ENCODE measurements around the gene EML3. TPM values are rescaled to one million over a fixed set of nuclear protein-coding genes. Genes with fewer than 3 reads are reported as not detected.
"Not testable (repeated sequence)": the region's sequence is repeated elsewhere in the genome, so short reads cannot be mapped to it uniquely, and the experiment has no call there.

EML3 gene
- polyA plus RNA-seq, 2 of the 4 experiments (the other 2 are of a cell fraction), result 15.2 to 27.2 TPM

DNA sequence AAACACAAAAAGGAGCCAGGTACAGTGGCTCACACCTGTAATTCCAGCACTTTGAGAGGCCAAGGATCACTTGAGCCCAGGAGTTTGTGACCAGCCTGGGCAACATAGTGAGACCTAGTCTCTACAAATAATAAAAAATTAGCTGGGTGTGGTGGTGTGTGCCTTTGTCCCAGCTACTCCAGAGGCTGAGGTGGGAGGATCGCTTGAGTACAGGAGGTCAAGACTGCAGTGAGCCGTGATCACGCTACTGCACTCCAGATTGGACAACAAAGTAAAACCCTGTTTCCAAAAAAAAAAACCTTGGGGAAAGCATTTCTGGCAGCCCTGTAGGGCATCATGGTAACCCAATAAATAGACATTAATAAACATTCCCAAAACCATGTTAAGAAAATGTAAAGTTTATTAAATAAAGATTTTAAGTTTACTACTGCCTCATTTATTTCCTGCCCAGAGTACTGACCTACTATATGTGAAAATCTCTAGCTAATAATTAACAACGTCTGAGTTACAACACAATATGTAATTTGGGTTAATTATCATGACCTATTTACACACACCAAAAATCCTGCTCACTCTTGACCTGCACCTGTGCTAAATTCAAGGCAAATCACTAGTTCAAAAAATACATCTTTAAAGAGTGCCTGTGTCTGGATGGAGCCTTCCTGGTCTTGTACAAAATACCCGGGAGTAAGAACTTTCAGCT lies 47.3 kb downstream of the EML3 start:
- CTCF ChIA-PET, result interaction anchor here (1.1 to 4.1 kb wide), 11 partner anchors 7 to 184 kb away, joined by 3 to 26 read pairs (median 4); partner anchors contain the start of gene AHNAK
- no peak for TF ChIP-seq FOXS1 (CRISPR knock-in tag; IDR thresholded peaks at IDR 0.05)
- no peak for TF ChIP-seq ZC3H11A (IDR thresholded peaks at IDR 0.05)
- no peak for TF ChIP-seq KDM1A (IDR thresholded peaks at IDR 0.05; ENCODE audit: low read depth)
- TF ChIP-seq, protein P1, sequence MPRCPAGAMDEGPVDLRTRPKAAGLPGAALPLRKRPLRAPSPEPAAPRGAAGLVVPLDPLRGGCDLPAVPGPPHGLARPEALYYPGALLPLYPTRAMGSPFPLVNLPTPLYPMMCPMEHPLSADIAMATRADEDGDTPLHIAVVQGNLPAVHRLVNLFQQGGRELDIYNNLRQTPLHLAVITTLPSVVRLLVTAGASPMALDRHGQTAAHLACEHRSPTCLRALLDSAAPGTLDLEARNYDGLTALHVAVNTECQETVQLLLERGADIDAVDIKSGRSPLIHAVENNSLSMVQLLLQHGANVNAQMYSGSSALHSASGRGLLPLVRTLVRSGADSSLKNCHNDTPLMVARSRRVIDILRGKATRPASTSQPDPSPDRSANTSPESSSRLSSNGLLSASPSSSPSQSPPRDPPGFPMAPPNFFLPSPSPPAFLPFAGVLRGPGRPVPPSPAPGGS (IDR thresholded peaks at IDR 0.05), result no peak
- TF ChIP-seq, protein P2, sequence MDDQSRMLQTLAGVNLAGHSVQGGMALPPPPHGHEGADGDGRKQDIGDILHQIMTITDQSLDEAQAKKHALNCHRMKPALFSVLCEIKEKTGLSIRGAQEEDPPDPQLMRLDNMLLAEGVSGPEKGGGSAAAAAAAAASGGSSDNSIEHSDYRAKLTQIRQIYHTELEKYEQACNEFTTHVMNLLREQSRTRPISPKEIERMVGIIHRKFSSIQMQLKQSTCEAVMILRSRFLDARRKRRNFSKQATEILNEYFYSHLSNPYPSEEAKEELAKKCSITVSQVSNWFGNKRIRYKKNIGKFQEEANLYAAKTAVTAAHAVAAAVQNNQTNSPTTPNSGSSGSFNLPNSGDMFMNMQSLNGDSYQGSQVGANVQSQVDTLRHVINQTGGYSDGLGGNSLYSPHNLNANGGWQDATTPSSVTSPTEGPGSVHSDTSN (IDR thresholded peaks at IDR 0.05), result no peak
- no peak for TF ChIP-seq MAFK (IDR thresholded peaks at IDR 0.05; ENCODE audit: partially characterized antibody)
- no peak for TF ChIP-seq CEBPB (IDR thresholded peaks at IDR 0.05)
- no peak for ATAC-seq
- Histone ChIP-seq H3K27ac (no peak overlapping the region), H3K9me3 (no peaks in the 10 kb centered on the region), H3K4me3 (no peak overlapping the region), H3K4me2 (peak overlapping the region; percentile 19; the same call in 2 of the 3 replicates), H3K4me1 (peaks cover 82% of the 10 kb centered on the region)
- POLR2A ChIA-PET, result interaction anchor here (1.0 to 1.4 kb wide), 2 partner anchors 9 to 26 kb away, joined by 3 to 4 read pairs; partner anchors contain the start of genes EEF1G and TUT1
- FAIRE-seq, result no peak
- no peak for DNase-seq (ENCODE audit: low read depth in 1 of 2, low spot score in 1 of 2)
- WGBS (ENCODE audit: missing lambda C conversion rate), result 71% methylated on average over 5 of the region's 5 CpGs

DNA sequence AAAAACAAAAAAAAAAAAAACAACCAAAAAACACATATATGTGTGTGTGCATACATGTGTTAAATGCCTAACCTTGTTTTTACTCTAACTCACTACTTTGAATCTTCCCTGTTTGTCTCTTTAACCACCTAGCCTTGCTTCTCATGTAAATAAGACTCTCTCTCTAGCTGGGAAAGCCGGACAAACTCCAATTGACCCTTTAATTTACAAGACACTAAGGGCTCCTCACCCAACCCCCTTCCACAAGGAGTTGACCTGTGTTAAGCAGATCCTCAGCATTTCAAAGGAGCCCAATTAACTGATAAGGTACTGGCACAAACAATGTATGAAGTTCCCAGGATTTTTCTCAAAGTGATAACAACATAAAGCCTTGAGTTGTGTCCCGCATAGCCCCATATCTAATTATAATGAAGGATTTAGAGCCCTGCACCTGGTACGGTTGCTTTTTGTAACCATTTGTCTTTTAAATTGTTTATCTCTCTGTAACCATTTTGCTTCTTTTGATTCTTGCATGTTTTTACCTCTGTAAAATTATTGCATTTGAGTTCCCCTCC lies 50.8 kb downstream of the EML3 start:
- H3K4me2 ChIP-seq, result peak overlapping the region; percentile 46; the same call in 2 of the 3 replicates
- not testable (repeated sequence) for H3K4me3 ChIP-seq; DNase-seq (ENCODE audit: low read depth in 1 of 2, low spot score in 1 of 2); H3K9me3 ChIP-seq; FAIRE-seq; ATAC-seq
- ChIA-PET CTCF (interaction anchor here (0.6 to 12.6 kb wide), 19 partner anchors 9 to 180 kb away, joined by 3 to 296 read pairs (median 11); partner anchors contain the start of genes AHNAK, C11orf98, CSKMT and EEF1G), POLR2A (interaction anchor here (0.9 to 1.7 kb wide), 3 partner anchors 12 to 91 kb away, joined by 3 to 13 read pairs (median 4); partner anchors contain the start of genes EEF1G and INTS5)
- H3K4me1 ChIP-seq, result peaks cover 91% of the 10 kb centered on the region
- 62% methylated on average over 3 of the region's 3 CpGs for WGBS (ENCODE audit: missing lambda C conversion rate)
- H3K27ac ChIP-seq, result peak overlapping the region in 1 of 2 experiments; percentile 32; a peak in 1 of 6 replicates

DNA sequence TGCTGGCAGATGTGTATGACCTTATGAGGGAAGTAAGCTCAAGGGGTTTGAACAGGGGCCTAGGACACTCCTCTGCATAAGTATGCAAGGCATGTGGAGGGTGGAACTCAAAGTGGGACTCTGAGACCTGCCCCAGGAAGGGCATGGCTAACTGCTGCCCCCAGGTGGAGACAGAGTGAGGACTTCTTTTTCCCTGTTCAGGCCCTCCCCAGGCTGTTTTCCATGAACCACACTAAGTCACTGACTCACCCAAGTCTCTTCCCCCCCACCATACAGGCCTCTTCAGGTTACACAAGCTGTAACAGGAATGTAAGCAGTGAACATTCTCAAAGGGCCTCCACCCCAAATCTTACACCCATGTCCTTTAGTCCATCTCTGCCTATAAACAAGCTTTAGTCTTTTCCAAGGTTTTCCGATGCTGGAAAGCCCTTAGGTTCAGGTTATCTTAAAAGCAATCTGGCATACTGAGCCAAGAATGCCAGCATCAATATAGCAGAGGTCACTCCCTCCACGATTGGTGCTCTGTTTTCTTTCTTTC lies 51.9 kb downstream of the EML3 start:
- ChIA-PET POLR2A (interaction anchor here (0.9 to 1.7 kb wide), 10 partner anchors 13 to 166 kb away, joined by 3 to 13 read pairs (median 4); partner anchors contain the start of genes AHNAK, C11orf98, CSKMT and EEF1G), CTCF (interaction anchor here (0.6 to 12.6 kb wide), 50 partner anchors 10 to 357 kb away, joined by 3 to 296 read pairs (median 4); partner anchors contain the start of genes AHNAK, ASRGL1, C11orf98 and CSKMT)
- peak; percentile 90 to 95 for DNase-seq (ENCODE audit: low read depth in 1 of 2, low spot score in 1 of 2)
- ATAC-seq, result peak; percentile 70 to 78
- TF ChIP-seq BHLHE40 (IDR thresholded peaks at IDR 0.05; ENCODE audit: low read depth, low read length), result no peak
- 0 out of 2 replicates have a peak, but pooled peaks have one; percentile 47 for TF ChIP-seq MYC (IDR thresholded peaks at IDR 0.05; ENCODE audit: borderline replicate concordance, low read length)
- TF ChIP-seq CEBPB (IDR thresholded peaks at IDR 0.05), result peak in 1 of 2 experiments; percentile 39; a peak in 1 of 4 replicates
- TF ChIP-seq FOSL2 (IDR thresholded peaks at IDR 0.05), result 0 out of 2 replicates have a peak, but pooled peaks have one; percentile 8
- peak; percentile 87 for TF ChIP-seq FOSL2 (CRISPR knock-in tag; IDR thresholded peaks at IDR 0.05)
- TF ChIP-seq MAZ (IDR thresholded peaks at IDR 0.05; ENCODE audit: borderline replicate concordance, low read depth, low read length), result 0 out of 2 replicates have a peak, but pooled peaks have one; percentile 58
- TF ChIP-seq EHF (CRISPR knock-in tag; IDR thresholded peaks at IDR 0.05), result no peak
- TF ChIP-seq, protein P3, sequence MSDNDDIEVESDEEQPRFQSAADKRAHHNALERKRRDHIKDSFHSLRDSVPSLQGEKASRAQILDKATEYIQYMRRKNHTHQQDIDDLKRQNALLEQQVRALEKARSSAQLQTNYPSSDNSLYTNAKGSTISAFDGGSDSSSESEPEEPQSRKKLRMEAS (IDR thresholded peaks at IDR 0.05), result peak; percentile 65
- TF ChIP-seq MAFK (IDR thresholded peaks at IDR 0.05; ENCODE audit: partially characterized antibody), result no peak
- peak; percentile 91 to 93 for TF ChIP-seq RAD21 (conservative IDR thresholded peaks at IDR 0.05 in 1 of 2, IDR thresholded peaks at IDR 0.05 in 1 of 2)
- TF ChIP-seq, protein P4, sequence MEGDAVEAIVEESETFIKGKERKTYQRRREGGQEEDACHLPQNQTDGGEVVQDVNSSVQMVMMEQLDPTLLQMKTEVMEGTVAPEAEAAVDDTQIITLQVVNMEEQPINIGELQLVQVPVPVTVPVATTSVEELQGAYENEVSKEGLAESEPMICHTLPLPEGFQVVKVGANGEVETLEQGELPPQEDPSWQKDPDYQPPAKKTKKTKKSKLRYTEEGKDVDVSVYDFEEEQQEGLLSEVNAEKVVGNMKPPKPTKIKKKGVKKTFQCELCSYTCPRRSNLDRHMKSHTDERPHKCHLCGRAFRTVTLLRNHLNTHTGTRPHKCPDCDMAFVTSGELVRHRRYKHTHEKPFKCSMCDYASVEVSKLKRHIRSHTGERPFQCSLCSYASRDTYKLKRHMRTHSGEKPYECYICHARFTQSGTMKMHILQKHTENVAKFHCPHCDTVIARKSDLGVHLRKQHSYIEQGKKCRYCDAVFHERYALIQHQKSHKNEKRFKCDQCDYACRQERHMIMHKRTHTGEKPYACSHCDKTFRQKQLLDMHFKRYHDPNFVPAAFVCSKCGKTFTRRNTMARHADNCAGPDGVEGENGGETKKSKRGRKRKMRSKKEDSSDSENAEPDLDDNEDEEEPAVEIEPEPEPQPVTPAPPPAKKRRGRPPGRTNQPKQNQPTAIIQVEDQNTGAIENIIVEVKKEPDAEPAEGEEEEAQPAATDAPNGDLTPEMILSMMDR (IDR thresholded peaks at IDR 0.05), result peak; percentile 89
- TF ChIP-seq GATA3 (IDR thresholded peaks at IDR 0.05; ENCODE audit: borderline replicate concordance), result peak; percentile 68; the same call in 1 of the 2 replicates
- TF ChIP-seq RFX5 (IDR thresholded peaks at IDR 0.05), result peak; percentile 37; the same call in 1 of the 2 replicates
- no peak for TF ChIP-seq FOSB (CRISPR knock-in tag; IDR thresholded peaks at IDR 0.05)
- no peak for TF ChIP-seq ESRRA (IDR thresholded peaks at IDR 0.05; ENCODE audit: borderline replicate concordance, low read length)
- TF ChIP-seq ZSCAN20 (CRISPR knock-in tag; IDR thresholded peaks at IDR 0.05), result no peak
- 0 out of 5 replicates have a peak, but pooled peaks of 1 of the 2 experiments have one; percentile 10 for TF ChIP-seq EP300 (IDR thresholded peaks at IDR 0.05)
- TF ChIP-seq SMC3 (IDR thresholded peaks at IDR 0.05), result peak; percentile 93
- H3K27ac ChIP-seq, result peak overlapping the region; percentile 47 to 94; a peak in 5 of 6 replicates
- H3K4me1 ChIP-seq, result peaks cover 91% of the 10 kb centered on the region
- H3K4me2 ChIP-seq, result peak overlapping the region; percentile 46
- WGBS (ENCODE audit: missing lambda C conversion rate), result 5% methylated on average over 2 of the region's 2 CpGs
- no peak overlapping the region for H3K4me3 ChIP-seq
- FAIRE-seq, result no peak
- no peaks in the 10 kb centered on the region for H3K9me3 ChIP-seq

DNA sequence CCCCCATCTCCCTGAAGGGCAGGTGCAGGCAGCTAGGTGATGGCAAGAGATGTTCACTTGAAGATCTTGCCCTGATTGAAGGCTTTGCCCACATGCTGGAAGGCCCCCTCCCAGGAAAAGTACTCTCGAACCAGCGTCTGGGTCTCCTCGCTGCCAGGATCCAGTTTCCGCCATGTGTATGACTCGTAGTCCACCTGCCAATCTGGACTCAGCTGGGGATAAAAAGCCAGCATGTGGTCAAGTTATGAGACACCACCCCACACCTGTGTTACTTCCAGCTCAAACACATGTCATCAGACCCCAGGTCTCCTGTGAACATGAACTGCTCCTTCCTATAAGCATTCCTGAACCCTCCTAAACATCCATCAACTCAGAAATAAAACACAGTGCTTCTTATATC lies 52.9 kb downstream of the EML3 start:
- H3K4me1 ChIP-seq, result peaks cover 94% of the 10 kb centered on the region
- 75% methylated on average over 5 of the region's 5 CpGs for WGBS (ENCODE audit: missing lambda C conversion rate)
- ChIA-PET POLR2A (interaction anchor here (1.1 to 1.6 kb wide), 4 partner anchors 14 to 165 kb away, joined by 3 to 4 read pairs (median 3); partner anchors contain the start of gene EEF1G), CTCF (interaction anchor here (0.8 to 12.6 kb wide), 21 partner anchors 9 to 178 kb away, joined by 3 to 296 read pairs (median 8); partner anchors contain the start of genes AHNAK, EEF1G, SCGB1A1 and TUT1)
- not testable (repeated sequence) for FAIRE-seq; DNase-seq (ENCODE audit: low read depth in 1 of 2, low spot score in 1 of 2); H3K4me3 ChIP-seq; ATAC-seq; H3K9me3 ChIP-seq
- peak overlapping the region; percentile 46; the same call in 2 of the 3 replicates for H3K4me2 ChIP-seq
- peak overlapping the region; percentile 27 to 94; a peak in 4 of 6 replicates for H3K27ac ChIP-seq

All from A549 (cell line).